Peyer's patch (tissue), 4 donors: ENCODE results near the gene GPX4.

ENCODE experiments used
- CTCF ChIP-seq, 6 experiments: fragments of 450-650 bp in 4 of 6; fragments of 200-600 bp in 2 of 6; sonication (generic) in 1 of 6; IDR thresholded peaks; one replicate each; pipeline ENCODE4 v1.5.1; 2017 to 2019; ENCODE audit warnings: antibody characterized with exemption in 6 of 6, mild to moderate bottlenecking in 3 of 6, moderate library complexity in 1 of 6
- POLR2A ChIP-seq, 2 donors: fragments of 450-650 bp; IDR thresholded peaks; one replicate each; pipeline ENCODE4 v1.5.1; 2017; ENCODE audit warnings: antibody characterized with exemption in 2 of 2, mild to moderate bottlenecking in 2 of 2, moderate library complexity in 2 of 2

- TF ChIP-seq CTCF (IDR thresholded peaks at IDR 0.05) (no peak), POLR2A (IDR thresholded peaks at IDR 0.05) (no peak)
Observed at GRCh38 chr19:1140272-1141027, 36.7 kb downstream of the GPX4 start.
